LHCN-M2 (cell line): Measurements from ENCODE around the gene ILKAP. TPM values are rescaled to one million over a fixed set of nuclear protein-coding genes. Genes with fewer than 3 reads are reported as not detected.
"Not testable (repeated sequence)": the region's sequence is repeated elsewhere in the genome, so short reads cannot be mapped to it uniquely, and the experiment has no call there.

Source experiments
- DNase-seq: peaks from one replicate; pipeline ENCODE4 v3.0.0-alpha.2; 2012; ENCODE audit warnings: low read depth
- total RNA-seq: library from RNA; depleted of rRNA; stranded (reverse); fragments of >200 nt; gene quantifications from 2 replicates; pipeline ENCODE4 v1.2.3, GENCODE V29; 2014

Gene ILKAP
- total RNA-seq, 1 experiment from 2014 or later: 22.9 TPM

GRCh38 chr2:238202326-238203093 lies 985 bp downstream of the ILKAP start:
- peak; percentile 26 for DNase-seq

- DNase-seq: no peak
These were observed 13.1 kb downstream of the ILKAP start for GRCh38 chr2:238190445-238190844.

- no peak for DNase-seq
These were observed 15.6 kb downstream of the ILKAP start for GRCh38 chr2:238187618-238188548.

- DNase-seq: no peak
These were observed 19.7 kb downstream of the ILKAP start for GRCh38 chr2:238183821-238184220.

- no peak for DNase-seq
These were observed 21.1 kb downstream of the ILKAP start for GRCh38 chr2:238182362-238182761.

GRCh38 chr2:238180554-238180953 lies 22.9 kb downstream of the ILKAP start:
- no peak for DNase-seq

- DNase-seq: no peak
These were observed 26.9 kb downstream of the ILKAP start for GRCh38 chr2:238176613-238177012.

- no peak for DNase-seq
These were observed 28.8 kb downstream of the ILKAP start for GRCh38 chr2:238174701-238175100.

- no peak for DNase-seq
These were observed 29.2 kb downstream of the ILKAP start for GRCh38 chr2:238174291-238174690.

GRCh38 chr2:238173692-238174091 lies 29.8 kb downstream of the ILKAP start:
- no peak for DNase-seq

- no peak for DNase-seq
These were observed 31.1 kb downstream of the ILKAP start for GRCh38 chr2:238172439-238172838.

- DNase-seq: no peak
These were observed 31.8 kb downstream of the ILKAP start for GRCh38 chr2:238171575-238172187.

- not testable (repeated sequence) for DNase-seq
These were observed 32.4 kb downstream of the ILKAP start for GRCh38 chr2:238171072-238171431.

GRCh38 chr2:238170386-238171071 lies 33.0 kb downstream of the ILKAP start:
- no peak for DNase-seq

- peak; percentile 93 for DNase-seq
These were observed 33.7 kb downstream of the ILKAP start for GRCh38 chr2:238169708-238170251.

GRCh38 chr2:238169048-238169707 lies 34.3 kb downstream of the ILKAP start:
- DNase-seq: peak; percentile 76

- DNase-seq: no peak
These were observed 35.1 kb downstream of the ILKAP start for GRCh38 chr2:238168196-238169047.

GRCh38 chr2:238167761-238168160 lies 35.7 kb downstream of the ILKAP start:
- no peak for DNase-seq

- no peak for DNase-seq
These were observed 36.2 kb downstream of the ILKAP start for GRCh38 chr2:238167344-238167715.
